Measurements from ENCODE around the gene VPS37B. TPM values are rescaled to one million over a fixed set of nuclear protein-coding genes. Genes with fewer than 3 reads are reported as not detected.

The VPS37B gene
- total and polyA plus RNA-seq, 10 of the 15 experiments (the other 5 are each of a cell fraction or from before 2014, with no cell fraction given) = 0.66 to 68.6 (median 39.6) TPM

- ATAC-seq (no peak), DNase-seq (ENCODE audit: low read depth, low spot score) (no peak), FAIRE-seq (no peak)
- Histone ChIP-seq H3K4me1 (ENCODE audit: control insufficient read depth, insufficient read depth, low read length) (peaks cover 43% of the 10 kb centered on the region), H3K27me3 (replicated peaks in 1 of 2; ENCODE audit: control insufficient read depth in 2 of 2, insufficient read depth in 2 of 2, low read length in 1 of 2) (no peaks in the 10 kb centered on the region), H3K36me3 (ENCODE audit: control insufficient read depth in 2 of 2, insufficient read depth in 2 of 2, low read length in 1 of 2) (no peaks in the 10 kb centered on the region), H3K9me3 (replicated peaks; ENCODE audit: control insufficient read depth, insufficient read depth, low read length) (no peaks in the 10 kb centered on the region), H2AFZ (ENCODE audit: control insufficient read depth, low read depth, low read length) (no peak overlapping the region), H3K4me3 (no peak overlapping the region), H3K4me2 (ENCODE audit: control insufficient read depth, insufficient read depth) (no peak overlapping the region), H4K20me1 (ENCODE audit: control insufficient read depth, insufficient read depth) (no peaks in the 10 kb centered on the region), H3K79me2 (ENCODE audit: control insufficient read depth, insufficient read depth, low read length) (no peaks in the 10 kb centered on the region), H3K27ac (ENCODE audit: control insufficient read depth, insufficient read depth) (no peak overlapping the region), H3K9ac (ENCODE audit: control insufficient read depth, insufficient read depth, low read length) (no peak overlapping the region)
- SMC1A ChIA-PET (ENCODE audit: uncharacterized antibody, unreplicated experiment) = no interaction called here
- intact Hi-C loops (cut with micrococcal nuclease; ENCODE audit: unreplicated experiment) = no loop called here
- POLR2A ChIA-PET = interaction anchor here (0.7 kb wide), 1 partner anchor 34 kb away, joined by 5 read pairs; no protein-coding TSS in a partner anchor
- CTCF ChIA-PET = interaction anchor here (1.2 kb wide), 1 partner anchor 22 kb away, joined by 5 read pairs; no protein-coding TSS in a partner anchor
- in situ Hi-C loops (cut with MboI) = no loop called here
- RAD21 ChIA-PET (ENCODE audit: unreplicated experiment) = interaction anchor here (2.1 kb wide), 1 partner anchor 28 kb away, joined by 5 read pairs; no protein-coding TSS in a partner anchor
- BruUV-seq (replicated peaks) = no TSS peak
- TF ChIP-seq ZBTB33 (IDR thresholded peaks at IDR 0.05) (0 out of 2 replicates have a peak, but pooled peaks have one; percentile 38), KAT2A (conservative IDR thresholded peaks at IDR 0.05; ENCODE audit: control insufficient read depth, low read depth, low read length) (no peak), SIX5 (IDR thresholded peaks at IDR 0.05; ENCODE audit: low read depth, low read length, severe bottlenecking) (no peak), ASH2L (IDR thresholded peaks at IDR 0.05; ENCODE audit: borderline replicate concordance, low read depth) (no peak), ETV6 (conservative IDR thresholded peaks at IDR 0.05 in 1 of 2, IDR thresholded peaks at IDR 0.05 in 1 of 2; ENCODE audit: borderline replicate concordance in 1 of 2, low read depth in 1 of 2) (no peak)
- 81% methylated on average over 23 of the region's 23 CpGs for WGBS (ENCODE audit: insufficient coverage, insufficient replicate concordance, low lambda C conversion rate, missing lambda C conversion rate)
Measured at GRCh38 chr12:122929812-122930211, 33.9 kb upstream of the VPS37B start.

Measured in GM12878 (cell line).